ENCODE results near the gene PDE8B. TPM values are rescaled to one million over a fixed set of nuclear protein-coding genes. Genes with fewer than 3 reads are reported as not detected.

Gene PDE8B
- total RNA-seq, 3 donors from 2014 or later, result 4.9 to 57.1 (median 8.6) TPM

DNA sequence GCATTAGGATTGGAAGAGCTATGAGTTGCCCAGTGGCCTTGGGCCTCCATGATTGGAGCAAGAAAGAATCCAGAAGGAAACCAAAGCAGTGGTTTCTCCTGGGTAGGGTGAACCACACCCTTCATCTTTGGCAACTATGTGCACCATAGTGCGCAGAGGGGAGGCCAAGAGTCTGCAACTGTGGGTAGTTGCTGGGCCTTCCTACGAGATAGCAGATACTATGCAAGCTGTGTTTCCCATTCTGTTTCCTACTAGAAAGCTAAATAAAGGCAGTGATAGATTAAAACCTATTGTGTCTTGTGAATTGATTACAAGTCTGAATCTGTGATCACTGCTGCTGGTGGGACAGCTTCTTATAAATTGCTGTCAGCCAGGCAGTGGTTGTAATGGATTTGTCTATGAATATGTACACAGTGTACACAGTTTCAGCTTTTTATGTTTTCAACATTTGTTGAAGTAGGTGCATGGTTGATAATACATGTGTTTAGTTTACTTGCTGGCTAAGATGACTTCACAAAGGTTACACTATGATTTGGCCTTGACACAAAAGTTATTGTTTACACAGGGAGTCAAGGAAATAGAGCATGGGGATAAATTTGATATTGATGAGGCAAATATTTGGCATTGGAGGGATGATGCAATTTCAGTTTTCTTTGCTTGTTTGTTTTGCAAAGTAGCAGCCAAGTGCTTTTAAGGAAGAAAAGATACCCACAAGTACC, 23.7 kb upstream of the PDE8B start:
- Histone ChIP-seq H3K9me3 (no peaks in the 10 kb centered on the region), H3K27me3 (no peaks in the 10 kb centered on the region), H3K27ac (no peak overlapping the region), H3K4me3 (no peak overlapping the region), H3K36me3 (no peaks in the 10 kb centered on the region), H3K4me1 (no peaks in the 10 kb centered on the region)
- intact Hi-C loops (cut with DNase I; ENCODE audit: low total_unique reads), result no loop called here
- DNase-seq (ENCODE audit: low spot score in 2 of 2), result no peak
- no peak for TF ChIP-seq POLR2A (IDR thresholded peaks at IDR 0.05)
- no peak for TF ChIP-seq POLR2AphosphoS5 (IDR thresholded peaks at IDR 0.05)
- TF ChIP-seq, protein P1, sequence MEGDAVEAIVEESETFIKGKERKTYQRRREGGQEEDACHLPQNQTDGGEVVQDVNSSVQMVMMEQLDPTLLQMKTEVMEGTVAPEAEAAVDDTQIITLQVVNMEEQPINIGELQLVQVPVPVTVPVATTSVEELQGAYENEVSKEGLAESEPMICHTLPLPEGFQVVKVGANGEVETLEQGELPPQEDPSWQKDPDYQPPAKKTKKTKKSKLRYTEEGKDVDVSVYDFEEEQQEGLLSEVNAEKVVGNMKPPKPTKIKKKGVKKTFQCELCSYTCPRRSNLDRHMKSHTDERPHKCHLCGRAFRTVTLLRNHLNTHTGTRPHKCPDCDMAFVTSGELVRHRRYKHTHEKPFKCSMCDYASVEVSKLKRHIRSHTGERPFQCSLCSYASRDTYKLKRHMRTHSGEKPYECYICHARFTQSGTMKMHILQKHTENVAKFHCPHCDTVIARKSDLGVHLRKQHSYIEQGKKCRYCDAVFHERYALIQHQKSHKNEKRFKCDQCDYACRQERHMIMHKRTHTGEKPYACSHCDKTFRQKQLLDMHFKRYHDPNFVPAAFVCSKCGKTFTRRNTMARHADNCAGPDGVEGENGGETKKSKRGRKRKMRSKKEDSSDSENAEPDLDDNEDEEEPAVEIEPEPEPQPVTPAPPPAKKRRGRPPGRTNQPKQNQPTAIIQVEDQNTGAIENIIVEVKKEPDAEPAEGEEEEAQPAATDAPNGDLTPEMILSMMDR (IDR thresholded peaks at IDR 0.05), result no peak

DNA sequence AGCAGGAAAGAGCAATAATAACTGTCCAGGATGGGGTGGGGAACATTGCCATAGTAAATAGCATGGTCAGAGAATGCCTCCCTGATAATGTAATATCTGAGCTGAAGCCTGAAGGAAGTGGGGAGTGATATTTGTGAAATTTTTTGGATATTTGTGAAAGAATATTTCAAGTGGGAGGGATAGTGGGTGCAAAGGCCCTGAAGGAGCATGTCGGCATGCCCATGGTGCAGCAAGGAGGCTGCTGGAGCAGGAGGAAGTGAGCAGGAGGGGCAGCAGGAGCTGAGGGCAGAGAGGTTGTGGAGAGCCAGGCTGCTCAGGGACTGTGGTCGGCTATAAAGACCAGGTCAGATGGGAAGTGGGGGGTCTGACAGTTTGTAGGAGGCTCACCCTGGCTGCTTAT, 21.1 kb upstream of the PDE8B start:
- TF ChIP-seq POLR2AphosphoS5 (IDR thresholded peaks at IDR 0.05) (no peak), POLR2A (IDR thresholded peaks at IDR 0.05) (no peak)
- TF ChIP-seq, protein P1 (IDR thresholded peaks at IDR 0.05), result no peak
- H3K27me3 ChIP-seq, result no peaks in the 10 kb centered on the region
- no peak for DNase-seq (ENCODE audit: low spot score in 2 of 2)
- no peaks in the 10 kb centered on the region for H3K9me3 ChIP-seq
- no peak overlapping the region for H3K27ac ChIP-seq
- no peaks in the 10 kb centered on the region for H3K4me1 ChIP-seq
- H3K36me3 ChIP-seq, result no peaks in the 10 kb centered on the region
- no peak overlapping the region for H3K4me3 ChIP-seq
- intact Hi-C loops (cut with DNase I; ENCODE audit: low total_unique reads), result no loop called here

DNA sequence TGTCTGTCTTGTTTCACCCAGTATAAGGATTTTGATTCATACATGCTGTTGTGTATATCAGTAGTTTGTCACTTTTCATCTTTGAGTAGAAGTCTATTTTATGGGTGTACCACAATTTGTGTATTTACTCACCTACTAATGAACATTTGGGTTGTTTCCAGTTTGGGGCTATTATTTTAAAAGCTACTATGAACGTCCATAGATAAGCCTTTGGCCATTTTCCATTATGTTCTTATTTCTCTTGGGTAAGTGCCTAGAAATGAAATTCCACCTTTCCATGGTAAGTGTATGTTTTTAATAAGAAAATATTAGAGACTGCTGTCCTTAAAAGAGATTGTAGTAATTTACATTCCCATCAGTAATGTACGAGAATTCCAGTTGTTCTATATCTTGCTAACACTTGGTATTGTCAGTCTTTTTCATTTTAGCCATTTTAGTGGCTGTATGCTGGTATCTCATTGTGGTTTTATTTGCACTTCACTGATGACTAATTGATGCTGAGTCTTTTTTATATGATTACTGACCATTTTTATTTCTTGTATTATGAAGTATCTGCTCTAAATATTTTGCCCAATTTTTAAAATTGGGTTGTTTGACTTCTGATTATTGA, 17.9 kb upstream of the PDE8B start:
- intact Hi-C loops (cut with DNase I; ENCODE audit: low total_unique reads), result no loop called here
- DNase-seq (ENCODE audit: low spot score in 2 of 2), result no peak
- Histone ChIP-seq H3K36me3 (no peaks in the 10 kb centered on the region), H3K4me3 (no peak overlapping the region), H3K27ac (no peak overlapping the region), H3K9me3 (no peaks in the 10 kb centered on the region), H3K27me3 (no peaks in the 10 kb centered on the region), H3K4me1 (no peaks in the 10 kb centered on the region)
- TF ChIP-seq POLR2AphosphoS5 (IDR thresholded peaks at IDR 0.05), result no peak
- TF ChIP-seq, protein P1 (IDR thresholded peaks at IDR 0.05), result no peak
- no peak for TF ChIP-seq POLR2A (IDR thresholded peaks at IDR 0.05)

DNA sequence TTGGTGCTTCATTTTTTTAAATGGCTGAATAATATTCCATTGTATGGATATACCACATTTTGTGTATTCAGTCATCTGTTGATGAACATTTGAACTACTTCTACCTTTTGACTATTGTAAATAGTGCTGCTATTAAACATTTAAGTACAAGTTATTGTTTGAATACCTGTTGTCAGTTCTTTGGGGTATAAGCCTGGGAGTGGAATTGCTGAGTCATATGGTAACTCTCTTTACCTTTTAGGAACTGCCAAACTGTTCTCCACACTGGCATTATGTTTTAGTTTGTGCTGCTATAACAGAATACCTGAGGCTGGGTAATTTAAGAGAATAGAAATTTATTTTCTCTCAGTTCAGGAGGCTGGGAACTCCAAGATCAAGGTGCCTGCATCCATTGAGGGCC, 15.7 kb upstream of the PDE8B start:
- Histone ChIP-seq H3K4me3 (no peak overlapping the region), H3K9me3 (peaks cover 0 to 4% of the 10 kb centered on the region in 2 donors), H3K27ac (no peak overlapping the region), H3K27me3 (no peaks in the 10 kb centered on the region), H3K36me3 (no peaks in the 10 kb centered on the region), H3K4me1 (no peaks in the 10 kb centered on the region)
- intact Hi-C loops (cut with DNase I; ENCODE audit: low total_unique reads), result no loop called here
- DNase-seq (ENCODE audit: low spot score in 2 of 2), result no peak
- TF ChIP-seq POLR2AphosphoS5 (IDR thresholded peaks at IDR 0.05), result no peak

DNA sequence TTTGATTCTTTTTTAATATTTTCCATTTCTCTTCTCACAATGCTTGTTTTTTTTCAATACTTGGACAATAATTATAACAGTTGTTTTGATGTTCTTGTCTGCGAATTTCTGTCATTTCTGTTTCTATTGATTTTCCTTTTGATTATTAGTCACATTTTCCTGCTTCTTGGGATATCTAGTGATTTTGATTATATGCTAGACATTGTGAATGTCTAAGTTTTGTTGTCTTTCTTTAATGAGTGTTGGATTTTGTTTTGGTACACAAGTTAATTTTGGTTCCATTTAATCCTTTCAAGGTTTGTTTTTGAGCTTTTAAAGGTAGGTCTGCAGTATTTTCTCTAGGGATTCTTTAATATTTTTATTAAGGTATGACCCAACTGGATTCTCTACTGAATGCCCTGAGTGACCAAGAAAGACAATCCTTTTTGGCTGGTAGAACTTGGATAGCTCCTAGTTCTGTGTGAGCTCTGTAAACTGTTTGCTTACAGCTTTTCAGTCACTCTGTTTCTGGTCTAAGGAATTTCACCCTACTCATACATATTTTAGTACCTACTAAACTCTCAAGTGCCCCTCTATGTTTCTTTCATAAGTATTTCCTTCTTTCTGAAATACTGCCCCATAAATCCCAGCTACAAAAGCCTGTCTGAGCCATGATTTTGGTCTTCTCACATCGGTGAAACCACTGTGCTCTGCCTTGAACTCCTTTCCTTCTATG, 12.5 kb upstream of the PDE8B start:
- no peaks in the 10 kb centered on the region for H3K4me1 ChIP-seq
- no peak overlapping the region for H3K27ac ChIP-seq
- TF ChIP-seq POLR2A (IDR thresholded peaks at IDR 0.05) (no peak), POLR2AphosphoS5 (IDR thresholded peaks at IDR 0.05) (no peak)
- TF ChIP-seq, protein P1 (IDR thresholded peaks at IDR 0.05), result no peak
- H3K27me3 ChIP-seq, result no peaks in the 10 kb centered on the region
- H3K4me3 ChIP-seq, result no peak overlapping the region
- no peaks in the 10 kb centered on the region for H3K36me3 ChIP-seq
- DNase-seq (ENCODE audit: low spot score in 2 of 2), result no peak
- intact Hi-C loops (cut with DNase I; ENCODE audit: low total_unique reads), result no loop called here
- H3K9me3 ChIP-seq, result peaks cover 0 to 4% of the 10 kb centered on the region in 2 donors
